K562 (cell line): ENCODE data around the gene FBXW8. TPM values are rescaled to one million over a fixed set of nuclear protein-coding genes. Genes with fewer than 3 reads are reported as not detected.

Experiments
- ATAC-seq: fragments of 200-7000 bp; cut with Tn5 transposase; 3 replicates; pipeline ENCODE4 v1.9.1; 2020; ENCODE audit warnings: moderate library complexity
- BruUV-seq: library from RNA; stranded (reverse); fragments of 400-500 nt; replicated peaks from 2 replicates; lab custom pipeline; 2021; lab: Mats Ljungman, UMichigan
- CTCF ChIA-PET: fragments of 300-600 bp; formaldehyde crosslinking; extraction: SDS; loops from one replicate; lab custom pipeline; 2021; ENCODE audit warnings: low intra/inter-chr PET ratio; lab: Yijun Ruan, JAX
- POLR2A ChIA-PET: fragments of 300-600, 350-650 bp; sonication (Branson Sonifier 250); formaldehyde crosslinking; extraction: SDS; loops from one replicate; lab custom pipeline; 2021; ENCODE audit warnings: antibody characterized with exemption, inconsistent platforms; lab: Yijun Ruan, JAX
- DNase-seq, 4 experiments: peaks; one replicate each; pipeline versions ENCODE4 v3.0.0 to v3.0.0-alpha.2; 2011 to 2018; ENCODE audit warnings: low spot score in 3 of 4, mixed read lengths in 3 of 4; ENCODE audit errors: extremely low read depth in 1 of 4
- FAIRE-seq: peaks from 2 replicates; lab custom pipeline; 2011; peaks lifted over from hg19 to GRCh38; lab: Jason Lieb, UNC
- H2AFZ ChIP-seq: 2 replicates; pipeline ENCODE4 v1.6.0; 2011; ENCODE audit warnings: low read depth, low read length, control low read depth, inconsistent platforms
- H3K27ac ChIP-seq: fragments of 200-600 bp; 3 replicates; pipeline ENCODE4 v1.8.0; 2011; ENCODE audit warnings: low read depth, mild to moderate bottlenecking, control low read depth, inconsistent platforms, low read length, moderate library complexity, mixed read lengths; ENCODE audit errors: extremely low read depth
- H3K27me3 ChIP-seq, 2 experiments: fragments of 300-600 bp in 1 of 2; 2 replicates in 1 of 2; 3 replicates in 1 of 2; pipeline versions ENCODE4 v1.6.0 to v1.8.0; 2011; ENCODE audit warnings: inconsistent platforms in 2 of 2, low read length in 2 of 2, mild to moderate bottlenecking in 1 of 2, mixed read lengths in 1 of 2, moderate library complexity in 1 of 2; ENCODE audit not compliant: control insufficient read depth in 2 of 2, insufficient read depth in 2 of 2
- H3K36me3 ChIP-seq: fragments of 300-600 bp; 3 replicates; pipeline ENCODE4 v1.8.0; 2011; ENCODE audit warnings: mild to moderate bottlenecking, low read length, inconsistent platforms; ENCODE audit not compliant: control insufficient read depth, insufficient read depth
- H3K4me1 ChIP-seq, 2 experiments: fragments of 200-600 bp in 1 of 2; replicated peaks in 1 of 2; 2 replicates in 1 of 2; 3 replicates in 1 of 2; pipeline versions ENCODE4 v1.5.1 to v1.8.0; 2011; ENCODE audit warnings: inconsistent platforms in 2 of 2, low read length in 2 of 2, mild to moderate bottlenecking in 1 of 2, mixed read lengths in 1 of 2, moderate library complexity in 1 of 2; ENCODE audit not compliant: control insufficient read depth in 2 of 2, insufficient read depth in 2 of 2
- H3K4me2 ChIP-seq: 2 replicates; pipeline ENCODE4 v1.6.1; 2011; ENCODE audit warnings: low read length, control low read depth, inconsistent platforms, mixed read lengths; ENCODE audit not compliant: insufficient read depth
- H3K4me3 ChIP-seq: fragments of 200-600 bp; sonication (generic), shearing (Covaris generic); 2 replicates; pipeline ENCODE4 v1.5.1; 2016; ENCODE audit warnings: control low read depth, inconsistent platforms
- H3K79me2 ChIP-seq: fragments of 200-600 bp; 3 replicates; pipeline ENCODE4 v1.8.0; 2011; ENCODE audit warnings: low read length, inconsistent platforms; ENCODE audit not compliant: control insufficient read depth, insufficient read depth
- H3K9ac ChIP-seq, 2 experiments: 2 replicates each; pipeline versions ENCODE4 v1.6.0 to v1.6.1; 2011; ENCODE audit warnings: low read depth in 2 of 2, low read length in 2 of 2, control low read depth in 1 of 2, inconsistent platforms in 1 of 2, mild to moderate bottlenecking in 1 of 2, mixed read lengths in 1 of 2; ENCODE audit not compliant: insufficient read depth in 1 of 2
- H3K9me1 ChIP-seq: one replicate; pipeline ENCODE4 v1.6.0; 2011; ENCODE audit warnings: inconsistent platforms, mild to moderate bottlenecking, low read length, moderate library complexity; ENCODE audit not compliant: control insufficient read depth, insufficient read depth
- H3K9me3 ChIP-seq: replicated peaks from 2 replicates; pipeline ENCODE4 v1.5.1; 2011; ENCODE audit warnings: low read depth, low read length, inconsistent platforms; ENCODE audit not compliant: control insufficient read depth, insufficient read depth
- H4K20me1 ChIP-seq: replicated peaks from 2 replicates; pipeline ENCODE4 v1.6.1; 2011; ENCODE audit warnings: low read length, inconsistent platforms, mixed read lengths; ENCODE audit not compliant: control insufficient read depth, insufficient read depth
- JUND ChIP-seq, 2 experiments: IDR thresholded peaks; 2 replicates in 1 of 2; 3 replicates in 1 of 2; pipeline ENCODE4 v1.6.1; 2011; ENCODE audit warnings: borderline replicate concordance in 2 of 2, low read depth in 2 of 2, low read length in 2 of 2, improper control_type of control experiment in 1 of 2, missing biosample characterization in 1 of 2, missing genetic modification characterization in 1 of 2, missing genetic modification reagents in 1 of 2
- MEF2A ChIP-seq: IDR thresholded peaks from 2 replicates; pipeline ENCODE4 v1.6.1; 2011; ENCODE audit warnings: low read depth, mild to moderate bottlenecking, low read length, moderate library complexity; ENCODE audit not compliant: control insufficient read depth
- RFX5 ChIP-seq: IDR thresholded peaks from 2 replicates; pipeline ENCODE4 v1.6.1; 2011; ENCODE audit warnings: low read depth, mild to moderate bottlenecking, improper control_type of control experiment, low read length
- RFX7 ChIP-seq: fragments of 250-450 bp; sonication (Bioruptor Pico); IDR thresholded peaks from 2 replicates; pipeline ENCODE4 v1.5.1; 2021; ENCODE audit warnings: mild to moderate bottlenecking
- XRCC5 ChIP-seq: fragments of 200-400 bp; formaldehyde crosslinking; IDR thresholded peaks from 2 replicates; pipeline ENCODE4 v1.6.1; 2017; ENCODE audit warnings: low read depth, mild to moderate bottlenecking, low read length
- WGBS: fragments of 100-300 bp; shearing (Covaris generic); methylation state at CpG from one replicate; pipeline ENCODE4 v1.1.6; 2016; ENCODE audit warnings: low coverage, mixed read lengths; ENCODE audit not compliant: insufficient coverage; ENCODE audit errors: missing lambda C conversion rate; 5-methylcytosine and 5-hydroxymethylcytosine counted together
- in situ Hi-C: fragments of 300-500 bp; cut with MboI; formaldehyde crosslinking; loops from 4 replicates; pipeline ENCODE4 v1.15.0; 2018; ENCODE audit warnings: inconsistent platforms, mixed read lengths
- intact Hi-C: fragments of 100-400 bp; cut with micrococcal nuclease; formaldehyde crosslinking; loops from 2 replicates; pipeline ENCODE4 v1.14.2; 2022
- polyA plus RNA-seq, 8 experiments: library from polyadenylated mRNA; depleted of rRNA in 4 of 8; stranded (reverse) in 5 of 8; unstranded in 3 of 8; fragments of >200 nt; fragmentation: Nextera tagmentation in 2 of 8; fragmentation: Illumina TruSeq in 1 of 8; extraction: Ambion mirVana in 2 of 8; extraction: Trizol in 1 of 8; gene quantifications; 2 replicates each; pipeline versions ENCODE4 v1.2.1 to v1.2.3, GENCODE V29; 2011 to 2014; ENCODE audit warnings: inconsistent platforms in 1 of 8, missing spikeins in 1 of 8
- total RNA-seq, 7 experiments: library from RNA; depleted of rRNA in 6 of 7; stranded (reverse); fragments of >200 nt in 6 of 7; fragmentation: Illumina TruSeq in 2 of 7; extraction: Trizol in 2 of 7; gene quantifications; 2 replicates each; pipeline versions ENCODE4 v1.2.1 to v1.2.3, GENCODE V29; 2011 to 2021; ENCODE audit warnings: low replicate concordance in 1 of 7
- TF ChIP-seq, protein P1 (sequence below), 2 experiments: fragments of 450-650 bp; formaldehyde crosslinking in 1 of 2; IDR thresholded peaks; 2 replicates each; pipeline versions ENCODE4 v1.4.0 to v1.6.1; 2014 to 2020; ENCODE audit warnings: mild to moderate bottlenecking in 2 of 2, borderline replicate concordance in 1 of 2, low read depth in 1 of 2

The FBXW8 gene
- total and polyA plus RNA-seq, 9 of the 15 experiments (the other 6 are each of a cell fraction or from before 2014, with no cell fraction given) = 0.58 to 8.3 (median 4.4) TPM

DNA sequence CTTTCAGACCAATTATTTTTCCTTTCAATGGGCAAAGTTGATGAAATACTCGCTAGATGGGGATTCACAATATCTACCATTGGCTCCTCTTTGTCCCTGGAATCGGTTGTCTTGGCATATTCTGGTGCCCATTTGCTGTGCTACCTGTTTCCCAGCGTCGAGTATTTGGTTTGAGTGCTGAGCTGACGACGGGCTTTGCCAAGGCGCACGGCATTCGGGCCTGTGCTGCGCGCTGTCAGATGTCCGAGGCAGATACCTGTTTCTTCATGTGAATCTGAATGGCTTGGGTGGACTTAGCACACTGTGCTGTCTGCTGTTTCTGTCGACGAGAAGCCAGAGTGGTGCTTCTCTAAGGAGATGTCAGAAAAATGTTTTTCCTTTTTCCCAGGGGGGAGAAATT, 107.5 kb downstream of the FBXW8 start:
- H3K9me3 ChIP-seq = 0 out of 2 replicates have a peak, but pooled peaks cover 2% of the 10 kb centered on the region
- no peak for FAIRE-seq

More for the DNA sequence above, 107.5 kb downstream of the FBXW8 start:
- DNase-seq (no peak), ATAC-seq (no peak)
- ChIA-PET CTCF (no interaction called here), POLR2A (interaction anchor here (0.8 kb wide), 1 partner anchor 92 kb away, joined by 3 read pairs; no protein-coding TSS in a partner anchor)
- Histone ChIP-seq H3K4me2 (no peak overlapping the region), H3K27me3 (no peaks in the 10 kb centered on the region), H3K79me2 (no peaks in the 10 kb centered on the region), H4K20me1 (no peaks in the 10 kb centered on the region), H3K36me3 (no peaks in the 10 kb centered on the region), H3K4me1 (no peaks in the 10 kb centered on the region), H3K4me3 (no peak overlapping the region), H3K27ac (no peak overlapping the region), H3K9me1 (no peaks in the 10 kb centered on the region), H3K9ac (no peak overlapping the region), H2AFZ (no peak overlapping the region)
- no TSS peak for BruUV-seq
- intact Hi-C loops = no loop called here
- TF ChIP-seq, protein P1, sequence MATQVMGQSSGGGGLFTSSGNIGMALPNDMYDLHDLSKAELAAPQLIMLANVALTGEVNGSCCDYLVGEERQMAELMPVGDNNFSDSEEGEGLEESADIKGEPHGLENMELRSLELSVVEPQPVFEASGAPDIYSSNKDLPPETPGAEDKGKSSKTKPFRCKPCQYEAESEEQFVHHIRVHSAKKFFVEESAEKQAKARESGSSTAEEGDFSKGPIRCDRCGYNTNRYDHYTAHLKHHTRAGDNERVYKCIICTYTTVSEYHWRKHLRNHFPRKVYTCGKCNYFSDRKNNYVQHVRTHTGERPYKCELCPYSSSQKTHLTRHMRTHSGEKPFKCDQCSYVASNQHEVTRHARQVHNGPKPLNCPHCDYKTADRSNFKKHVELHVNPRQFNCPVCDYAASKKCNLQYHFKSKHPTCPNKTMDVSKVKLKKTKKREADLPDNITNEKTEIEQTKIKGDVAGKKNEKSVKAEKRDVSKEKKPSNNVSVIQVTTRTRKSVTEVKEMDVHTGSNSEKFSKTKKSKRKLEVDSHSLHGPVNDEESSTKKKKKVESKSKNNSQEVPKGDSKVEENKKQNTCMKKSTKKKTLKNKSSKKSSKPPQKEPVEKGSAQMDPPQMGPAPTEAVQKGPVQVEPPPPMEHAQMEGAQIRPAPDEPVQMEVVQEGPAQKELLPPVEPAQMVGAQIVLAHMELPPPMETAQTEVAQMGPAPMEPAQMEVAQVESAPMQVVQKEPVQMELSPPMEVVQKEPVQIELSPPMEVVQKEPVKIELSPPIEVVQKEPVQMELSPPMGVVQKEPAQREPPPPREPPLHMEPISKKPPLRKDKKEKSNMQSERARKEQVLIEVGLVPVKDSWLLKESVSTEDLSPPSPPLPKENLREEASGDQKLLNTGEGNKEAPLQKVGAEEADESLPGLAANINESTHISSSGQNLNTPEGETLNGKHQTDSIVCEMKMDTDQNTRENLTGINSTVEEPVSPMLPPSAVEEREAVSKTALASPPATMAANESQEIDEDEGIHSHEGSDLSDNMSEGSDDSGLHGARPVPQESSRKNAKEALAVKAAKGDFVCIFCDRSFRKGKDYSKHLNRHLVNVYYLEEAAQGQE (IDR thresholded peaks at IDR 0.05; ENCODE audit: borderline replicate concordance) = no peak
- TF ChIP-seq, protein P1 (CRISPR knock-in tag; IDR thresholded peaks at IDR 0.05; ENCODE audit: low read depth) = no peak
- TF ChIP-seq MEF2A (no peak), RFX7 (CRISPR knock-in tag) (no peak), XRCC5 (no peak), JUND (IDR thresholded peaks at IDR 0.05; ENCODE audit: borderline replicate concordance, low read depth, low read length) (no peak), JUND (tag; IDR thresholded peaks at IDR 0.05; ENCODE audit: borderline replicate concordance, low read depth, low read length) (no peak), RFX5 (no peak)
- in situ Hi-C loops = no loop called here
- 87% methylated on average over 14 of the region's 14 CpGs for WGBS
